GM19328 (cell line): ENCODE measurements around the gene RHOU.
"Not testable (repeated sequence)": the region's sequence is repeated elsewhere in the genome, so short reads cannot be mapped to it uniquely, and the experiment has no call there.

Experiments used
- ATAC-seq: cut with Tn5 transposase; IDR thresholded peaks from one replicate; pipeline ENCODE4 v1.9.1; 2021; ENCODE audit warnings: mild to moderate bottlenecking, moderate library complexity; ENCODE audit not compliant: unreplicated experiment

The RHOU gene

DNA sequence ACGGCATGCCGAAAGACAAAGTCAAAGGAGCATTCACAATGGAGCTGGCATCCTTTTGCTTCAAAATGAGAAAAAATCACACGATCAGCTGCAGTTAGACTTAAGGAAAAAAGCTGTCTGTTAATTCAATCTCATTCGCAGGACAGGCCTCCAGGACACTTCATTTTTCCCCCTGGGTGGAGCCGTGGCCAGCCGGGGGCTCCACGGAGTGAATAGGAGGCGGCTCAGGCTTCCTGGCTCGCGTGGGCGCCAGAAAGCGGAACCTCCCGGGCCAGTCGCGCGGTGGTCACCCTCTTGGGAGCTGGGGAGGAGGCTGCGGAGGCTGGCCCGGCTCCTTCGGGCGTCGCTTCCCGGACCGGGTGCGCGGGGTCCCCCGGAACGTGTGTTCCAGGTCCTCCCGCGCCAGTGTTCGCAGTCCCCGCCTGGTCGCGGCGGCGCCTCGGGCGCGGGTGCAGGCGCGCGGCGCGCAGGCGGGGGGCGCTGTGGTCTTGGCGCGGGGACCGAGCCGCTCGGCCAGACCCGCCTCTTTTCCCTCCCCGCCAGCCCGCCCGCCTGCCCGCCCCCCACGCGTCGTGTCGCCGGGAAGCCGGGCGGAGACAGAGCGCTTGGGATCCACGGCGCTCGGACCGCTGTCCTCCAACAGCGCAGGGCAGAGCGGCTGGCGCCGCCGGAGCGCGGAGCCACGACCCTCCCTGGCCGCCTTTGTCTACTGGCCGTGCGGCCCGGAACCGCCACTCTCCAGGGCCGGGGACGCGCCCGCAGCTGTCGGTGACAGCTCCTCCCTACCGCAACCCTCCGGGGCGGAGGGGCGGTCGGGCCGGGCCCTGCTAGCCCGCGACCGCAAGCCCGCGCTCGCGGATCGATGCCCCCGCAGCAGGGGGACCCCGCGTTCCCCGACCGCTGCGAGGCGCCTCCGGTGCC lies at the start of gene RHOU:
Gene RHOU (plus strand): TSS at position 599 of the 921 bp plus-strand sequence. CDS start 264 bp downstream, at position 863.
- no peak for ATAC-seq

DNA sequence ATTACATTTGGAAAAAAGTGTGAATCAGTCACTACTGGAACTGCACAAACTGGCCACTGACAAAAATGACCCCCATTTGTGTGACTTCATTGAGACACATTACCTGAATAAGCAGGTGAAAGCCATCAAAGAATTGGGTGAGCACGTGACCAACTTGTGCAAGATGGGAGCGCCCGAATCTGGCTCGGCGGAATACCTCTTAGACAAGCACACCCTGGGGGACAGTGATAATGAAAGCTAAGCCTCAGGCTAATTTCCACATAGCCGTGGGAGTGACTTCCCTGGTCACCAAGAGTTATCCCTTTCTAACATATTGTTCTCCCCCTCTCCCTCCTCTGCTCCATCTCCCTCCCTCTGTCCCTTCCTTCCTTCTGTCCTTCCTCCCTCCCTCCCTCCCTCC lies 47.7 kb upstream of the RHOU start:
- ATAC-seq = no peak

DNA sequence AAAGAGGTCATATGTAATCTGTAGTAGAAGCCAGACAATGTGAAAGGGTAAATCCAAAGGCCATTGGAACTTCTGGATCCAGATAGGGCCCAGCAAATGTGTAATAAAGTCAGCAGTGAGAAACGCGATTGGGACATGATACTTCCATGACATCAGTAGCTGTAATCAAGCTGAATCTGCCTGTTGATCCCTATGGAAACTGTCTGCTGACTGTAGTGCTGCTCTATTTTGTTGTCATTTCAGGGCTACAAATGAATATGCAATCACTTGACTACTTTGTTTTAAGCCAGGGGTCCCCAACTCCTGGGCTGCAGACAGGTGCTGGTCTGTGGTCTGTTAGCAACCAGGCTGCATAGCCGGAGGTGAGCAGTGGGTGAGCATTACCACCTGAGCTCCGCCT lies 46.0 kb upstream of the RHOU start:
- ATAC-seq = no peak

DNA sequence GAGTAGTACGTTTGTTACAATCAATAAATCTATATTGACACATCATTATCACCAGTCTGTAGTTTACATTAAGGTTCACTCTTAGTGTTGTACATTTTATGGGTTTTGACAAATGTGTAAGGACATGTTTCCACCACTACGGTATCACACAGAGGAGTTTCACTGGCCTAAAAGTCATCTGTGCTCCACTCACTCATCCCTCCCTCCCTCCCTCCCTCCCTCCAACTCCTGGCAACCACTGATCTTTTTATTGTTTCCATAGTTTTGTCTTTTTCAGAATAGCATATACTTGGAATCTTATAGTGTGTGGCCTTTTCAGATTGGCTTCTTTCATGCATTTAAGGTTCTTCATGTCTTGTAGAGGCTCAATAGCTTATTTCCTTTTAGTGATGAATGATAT lies 44.1 kb upstream of the RHOU start:
- no peak for ATAC-seq

DNA sequence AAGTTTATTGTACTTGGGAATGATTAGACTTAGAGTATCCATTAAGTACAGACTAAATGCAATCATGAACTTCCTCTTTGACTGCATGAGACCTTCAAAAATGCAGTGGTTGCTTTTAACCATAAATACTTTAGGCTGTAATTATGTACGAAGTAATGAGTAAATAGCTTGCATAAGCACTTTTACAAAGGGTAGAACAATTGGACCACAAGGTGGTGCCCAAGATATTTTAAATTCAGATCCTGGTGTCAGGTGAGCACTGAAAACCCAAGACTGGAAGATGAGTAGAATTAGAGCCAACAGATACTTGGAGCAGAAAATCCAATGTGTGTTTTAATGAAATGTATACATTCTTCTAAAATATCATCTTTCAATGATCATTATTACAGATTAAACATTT lies 43.4 kb upstream of the RHOU start:
- no peak for ATAC-seq

DNA sequence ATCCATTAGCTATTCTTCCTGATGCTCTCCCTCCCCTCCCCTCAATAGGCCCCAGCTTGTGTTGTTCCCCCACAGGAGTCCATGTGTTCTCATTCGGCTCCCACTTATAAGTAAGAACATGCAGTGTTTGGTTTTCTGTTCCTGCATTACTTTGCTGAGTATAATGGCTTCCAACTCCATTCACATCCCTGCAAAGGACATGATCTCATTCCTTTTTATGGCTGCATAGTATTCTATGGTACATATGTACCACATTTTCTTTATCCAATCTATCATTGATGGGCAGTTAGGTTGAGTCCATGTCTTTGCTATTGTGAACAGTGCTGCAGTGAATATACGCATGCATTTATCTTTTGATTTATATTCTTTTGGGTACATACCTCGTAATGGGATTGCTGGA lies 40.8 kb upstream of the RHOU start:
- ATAC-seq = not testable (repeated sequence)

DNA sequence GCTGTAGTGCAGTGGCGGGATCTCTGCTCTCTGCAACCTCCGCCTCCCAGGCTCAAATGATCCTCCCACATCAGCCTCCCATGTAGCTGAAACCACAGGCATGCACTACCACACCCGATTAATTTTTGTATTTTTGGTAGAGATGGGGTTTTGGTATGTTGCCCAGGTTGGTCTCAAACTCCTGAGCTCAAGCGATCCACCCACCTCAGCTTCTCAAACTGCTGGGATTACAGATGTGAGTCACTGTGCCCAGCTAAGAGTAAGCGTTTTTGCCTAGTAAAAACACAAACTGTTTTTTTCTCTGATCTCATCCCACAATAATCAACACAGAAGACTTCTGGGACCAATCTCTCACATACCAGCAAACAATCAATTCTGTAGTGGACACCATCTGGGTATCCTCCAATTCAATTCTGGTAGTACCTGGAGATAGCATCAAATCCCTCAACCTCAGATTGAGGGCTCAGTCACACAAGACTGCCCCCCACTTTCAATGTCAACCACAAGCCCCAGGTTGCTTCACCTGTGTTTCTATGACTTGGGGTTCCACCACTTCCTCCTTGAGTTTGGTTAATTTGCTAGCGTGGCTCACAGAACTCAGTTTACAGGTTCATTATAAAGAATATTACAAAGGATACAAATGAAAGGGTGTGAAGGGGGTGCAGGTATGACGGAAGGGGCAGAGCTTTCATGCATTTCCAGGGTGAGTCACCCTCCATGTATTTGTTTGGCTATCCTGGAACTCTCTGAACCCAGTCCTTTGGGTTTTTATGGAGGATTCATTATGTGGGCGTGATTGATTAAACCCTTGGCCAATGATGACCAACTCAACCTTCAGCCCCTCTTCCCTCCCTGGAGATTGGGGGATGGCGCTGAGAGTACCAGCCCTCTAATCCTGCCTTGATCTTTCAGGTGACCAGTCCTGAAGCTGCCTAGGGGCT lies 40.0 kb upstream of the RHOU start:
- no peak for ATAC-seq

DNA sequence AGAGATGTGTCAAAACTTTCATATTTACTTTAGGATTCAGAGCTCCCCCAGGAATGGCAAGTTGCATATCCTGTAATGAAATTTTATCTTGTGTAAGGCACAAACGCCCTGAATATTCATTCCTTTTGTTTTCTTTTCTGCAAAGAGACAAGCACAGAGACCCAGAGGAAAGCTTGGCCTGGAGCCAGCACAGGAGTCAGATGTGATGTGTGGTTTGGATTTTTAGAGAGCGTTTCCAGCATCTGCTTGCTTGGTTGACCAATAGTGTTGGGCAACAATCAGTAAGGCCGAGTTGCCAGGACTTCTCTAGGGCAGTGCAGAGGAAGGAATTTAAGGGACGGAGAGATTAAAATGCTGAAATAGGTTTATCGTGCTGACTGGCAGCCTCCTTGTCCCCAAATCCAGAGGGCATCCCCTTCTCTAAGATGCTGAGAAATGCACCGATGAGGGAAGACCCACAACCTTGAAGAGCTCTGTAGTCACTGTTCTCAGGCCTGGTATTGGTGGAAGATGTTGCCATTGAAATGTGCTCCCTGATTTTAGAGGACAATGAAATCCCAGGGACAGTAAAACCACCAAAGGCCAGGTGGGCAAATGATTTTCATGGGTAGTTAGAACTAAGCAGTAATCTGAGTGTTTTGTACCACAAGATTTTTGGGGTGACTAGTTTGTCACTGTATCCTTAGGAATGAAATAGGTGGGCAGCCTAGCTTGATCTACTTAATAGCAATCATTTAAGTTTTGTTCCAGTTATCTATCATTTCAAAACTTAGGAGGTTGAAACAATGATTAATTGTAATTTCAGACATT lies 37.9 kb upstream of the RHOU start:
- no peak for ATAC-seq

DNA sequence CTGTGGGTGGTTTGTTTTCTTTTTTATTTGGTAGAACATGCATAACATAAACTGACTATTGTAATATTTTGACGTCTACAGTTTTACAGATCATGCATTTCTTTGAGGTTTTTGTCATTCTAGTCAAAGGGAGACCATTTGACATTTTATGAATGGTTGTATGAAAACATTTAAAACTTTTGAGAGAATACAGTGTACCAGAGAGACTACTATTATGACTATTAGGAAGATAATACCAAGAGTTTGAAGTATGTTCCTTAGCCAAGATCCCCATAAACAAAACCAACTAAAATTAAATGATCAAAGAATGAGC lies 37.3 kb upstream of the RHOU start:
- ATAC-seq = no peak

DNA sequence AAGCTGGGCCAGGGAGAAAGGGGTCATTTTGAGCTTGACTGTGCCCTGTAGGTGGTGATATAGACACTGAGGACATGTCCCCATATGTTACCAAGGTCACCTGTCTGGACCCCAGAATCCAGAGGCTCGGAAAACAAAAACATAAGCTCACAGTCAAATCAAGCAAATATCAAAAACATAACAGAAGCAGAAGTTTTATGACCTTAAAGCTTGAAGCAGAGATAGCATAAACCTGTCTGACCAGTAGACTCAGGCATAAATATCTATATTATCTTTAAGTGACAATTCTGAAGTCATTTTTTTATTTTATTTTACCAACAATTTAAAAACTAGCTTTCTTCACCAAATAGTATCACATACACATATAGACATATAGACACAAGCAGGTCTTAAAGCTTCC lies 32.8 kb upstream of the RHOU start:
- no peak for ATAC-seq

DNA sequence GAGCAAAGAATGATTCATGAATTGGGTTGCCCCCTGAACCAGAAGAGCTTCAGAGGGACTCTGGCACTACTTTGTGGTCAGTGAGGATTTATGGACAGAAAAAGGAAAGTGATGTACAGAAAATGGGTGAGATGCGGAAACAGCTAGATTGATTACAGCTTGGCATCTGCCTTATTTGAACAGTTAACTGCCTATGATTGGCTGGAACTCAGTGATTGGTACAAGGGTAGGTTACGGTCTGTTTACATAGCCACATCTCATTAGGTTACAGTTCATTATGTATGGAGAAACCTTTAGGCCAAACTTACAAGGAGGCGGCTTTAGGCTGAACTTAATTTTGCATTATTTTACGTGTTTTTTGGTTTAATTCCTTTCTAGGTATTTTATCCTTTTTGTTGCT lies 29.0 kb upstream of the RHOU start:
- no peak for ATAC-seq

DNA sequence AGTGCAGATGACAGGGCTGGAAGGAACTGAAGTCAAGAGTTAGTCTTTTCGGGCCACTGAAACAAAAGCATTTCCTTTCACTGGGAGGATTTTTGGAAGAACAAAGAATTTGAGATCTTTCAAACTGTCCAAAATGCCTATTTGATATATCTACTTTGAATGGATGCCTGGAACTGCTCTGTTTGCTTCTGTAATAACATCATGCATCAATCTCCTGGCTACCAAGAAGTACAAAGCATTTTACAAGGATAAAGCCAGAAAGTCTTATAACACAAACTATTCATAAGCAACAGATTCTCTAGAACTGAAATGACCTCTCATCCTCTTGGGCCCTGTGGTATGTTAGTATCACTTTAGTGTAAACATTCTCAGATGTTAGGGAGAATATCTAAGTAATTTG lies 18.2 kb upstream of the RHOU start:
- no peak for ATAC-seq

DNA sequence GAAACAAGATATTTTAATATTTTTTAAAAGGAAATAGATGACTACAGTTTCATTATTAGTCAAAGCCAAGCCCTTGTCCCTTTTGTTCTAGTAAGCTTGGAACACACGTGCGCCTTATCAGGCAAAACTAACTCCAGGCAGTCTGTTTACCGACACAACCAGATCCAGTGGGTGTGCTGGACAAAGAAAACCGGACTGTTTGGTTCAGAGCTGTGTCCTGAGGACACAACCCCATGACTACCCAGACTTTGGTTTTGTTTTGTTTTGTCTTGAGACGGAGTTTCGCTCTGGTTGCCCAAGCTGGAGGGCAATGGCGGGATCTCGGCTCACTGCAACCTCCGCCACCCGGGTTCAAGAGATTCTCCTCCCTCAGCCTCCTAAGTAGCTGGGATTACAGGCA lies 13.9 kb upstream of the RHOU start:
- ATAC-seq = no peak

DNA sequence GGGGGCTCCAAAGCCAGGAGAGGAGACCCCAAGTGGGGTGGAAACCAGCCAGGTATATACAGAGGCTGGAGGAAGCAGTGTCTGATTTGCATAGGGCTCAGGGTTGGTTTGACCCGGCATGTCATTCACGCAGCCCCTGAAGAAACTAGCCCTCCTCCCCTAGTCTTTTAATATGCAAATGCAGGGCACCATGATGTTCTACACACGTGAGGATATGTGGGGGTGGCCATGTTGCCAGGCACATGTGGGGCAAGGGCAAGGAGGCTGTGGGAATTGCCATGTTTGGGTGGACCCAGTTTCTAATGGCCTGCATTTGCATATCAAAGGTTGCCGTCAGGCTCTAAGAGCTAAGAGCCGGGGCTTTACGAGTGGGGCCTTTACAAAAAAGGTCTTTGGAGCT lies 12.0 kb upstream of the RHOU start:
- no peak for ATAC-seq

DNA sequence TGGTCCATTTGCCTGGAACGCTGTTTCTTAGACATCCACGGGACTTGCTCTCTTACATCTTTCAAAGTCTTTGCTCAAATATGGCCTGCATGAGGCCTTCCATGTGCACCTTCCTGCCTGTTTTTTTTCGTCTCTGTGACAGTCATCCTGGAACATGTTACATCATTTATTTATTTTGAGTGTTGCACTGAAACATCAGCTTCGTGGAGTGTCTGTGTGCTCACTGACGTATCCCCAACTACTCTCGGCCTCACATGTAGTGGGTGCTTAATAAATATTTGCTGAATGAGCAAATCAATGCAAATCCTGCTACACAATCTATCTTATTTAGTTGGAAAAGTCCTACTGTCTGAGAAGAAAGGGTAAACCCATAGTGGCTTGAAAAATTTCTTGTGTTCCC lies 11.4 kb upstream of the RHOU start:
- ATAC-seq = no peak

DNA sequence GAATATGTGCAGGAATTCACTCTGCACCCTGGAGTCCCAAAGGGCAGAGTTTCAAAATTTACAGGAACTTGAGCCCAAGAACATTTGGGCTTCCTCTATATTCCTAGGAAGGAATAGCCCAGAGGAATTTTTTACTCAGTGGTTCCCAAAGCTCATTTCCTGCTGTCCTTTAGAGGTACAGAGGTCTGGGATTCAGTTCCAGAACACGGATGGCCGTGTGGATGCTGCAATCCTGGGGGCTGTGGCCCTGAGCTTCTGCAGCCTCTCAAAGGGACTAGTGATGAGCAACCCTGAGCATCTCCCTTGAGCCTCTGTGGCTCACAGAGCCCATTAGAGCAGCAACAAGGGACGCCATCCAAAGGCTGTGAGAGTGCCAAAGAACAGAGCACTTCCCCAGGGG lies 10.1 kb upstream of the RHOU start:
- ATAC-seq = no peak

DNA sequence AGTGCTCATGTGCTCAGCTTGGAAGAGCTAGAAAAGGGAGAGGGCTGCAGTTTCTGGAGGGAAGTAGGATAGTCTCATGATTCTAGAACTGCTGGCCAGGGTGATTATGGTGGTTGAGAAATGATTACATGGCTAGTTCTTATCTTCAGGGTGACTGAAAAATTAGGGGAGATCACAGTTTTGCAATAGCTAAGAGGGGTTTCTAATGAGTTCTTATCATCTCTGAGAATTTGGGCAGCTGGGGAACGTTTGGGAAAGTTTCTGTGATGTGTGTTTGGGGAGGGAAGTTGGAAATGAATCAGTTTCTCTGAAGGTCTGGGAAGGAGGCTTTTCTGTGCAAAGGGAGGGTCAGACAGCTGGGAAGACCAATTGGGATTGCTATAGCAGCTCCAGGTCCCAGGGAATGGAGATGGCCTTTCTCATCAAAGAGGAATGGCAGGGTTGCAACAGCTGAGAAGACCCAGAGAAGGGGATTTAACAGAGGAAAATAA lies 7.6 kb upstream of the RHOU start:
- no peak for ATAC-seq

DNA sequence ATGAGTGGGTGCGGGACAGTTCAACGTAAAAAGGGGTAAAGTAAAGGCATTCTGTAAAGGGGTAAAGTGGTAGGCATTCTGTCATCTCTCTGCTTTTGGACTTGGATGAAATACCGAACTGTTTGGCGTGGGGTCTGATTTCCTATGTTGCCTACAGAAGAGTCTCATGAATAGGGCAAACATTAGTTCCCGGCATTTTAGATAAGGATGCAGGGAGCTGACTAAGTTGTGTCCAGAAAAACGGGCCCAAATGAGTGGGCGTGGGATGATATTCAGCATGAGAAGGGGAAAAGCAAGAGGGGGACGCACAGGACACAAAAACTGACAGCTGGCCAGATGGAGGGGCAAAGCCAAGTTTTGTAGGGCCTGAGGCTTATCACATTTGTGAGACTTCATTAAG lies 2.9 kb upstream of the RHOU start:
- ATAC-seq = no peak

DNA sequence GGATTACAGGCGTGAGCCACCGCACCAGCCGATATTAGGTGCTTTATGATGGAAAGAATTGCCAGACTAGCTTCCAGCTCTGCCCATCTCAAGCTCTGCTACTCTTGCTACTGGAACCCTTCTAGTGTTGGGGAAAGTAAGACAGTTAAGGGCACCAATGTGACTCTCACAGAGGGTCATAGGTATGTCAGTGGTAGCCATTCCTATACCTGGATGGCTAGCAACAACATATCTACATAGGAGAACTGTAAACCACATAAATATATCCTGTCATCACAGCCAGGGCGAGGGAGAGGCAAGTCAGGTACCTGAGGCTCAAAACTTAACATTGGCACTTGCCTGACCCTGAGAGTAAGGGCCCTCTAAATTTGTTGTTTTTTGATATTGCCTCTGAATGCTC lies 1.7 kb upstream of the RHOU start:
- no peak for ATAC-seq

DNA sequence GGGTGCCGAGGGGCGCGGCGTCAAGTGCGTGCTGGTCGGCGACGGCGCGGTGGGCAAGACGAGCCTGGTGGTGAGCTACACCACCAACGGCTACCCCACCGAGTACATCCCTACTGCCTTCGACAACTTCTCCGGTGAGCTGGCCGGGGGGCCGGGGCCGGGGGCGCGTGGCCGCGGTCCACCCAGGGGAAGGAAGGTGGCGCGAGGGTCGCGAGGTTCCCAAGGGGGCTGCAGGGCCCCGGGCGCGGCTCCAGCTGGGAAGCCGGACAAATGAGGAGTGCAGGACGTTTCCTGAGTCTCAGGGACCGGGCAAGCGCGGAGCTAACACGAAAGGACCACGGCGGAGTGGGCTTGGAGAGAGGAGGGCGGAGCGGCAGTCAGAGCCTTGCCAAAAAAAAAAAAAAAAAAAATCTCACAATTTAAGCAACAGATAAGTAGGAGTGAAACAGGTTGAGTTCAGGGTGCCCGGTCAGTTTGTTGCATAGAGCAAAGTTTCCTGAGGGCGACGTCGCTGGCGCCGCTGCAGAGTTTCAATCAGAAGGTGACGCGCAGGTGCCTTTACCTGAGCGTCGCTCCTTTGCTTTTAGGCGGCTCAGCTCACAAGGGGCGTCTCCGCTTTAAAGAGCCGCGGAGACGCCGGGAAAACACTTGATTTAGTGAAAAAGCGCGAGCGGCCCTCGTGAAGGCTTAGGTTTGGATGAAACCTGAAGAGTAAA lies 750 bp downstream of the RHOU start:
- no peak for ATAC-seq
